GM10847 (cell line): Measurements from ENCODE around the gene SLC22A3.

Source experiments
- POLR2A ChIP-seq: IDR thresholded peaks from 2 replicates; pipeline ENCODE4 v1.6.1; 2011; ENCODE audit not compliant: insufficient read length; ENCODE audit errors: extremely low read depth

Gene SLC22A3

GRCh38 chr6:160386869-160387530, 38.8 kb downstream of the SLC22A3 start:
- no peak for TF ChIP-seq POLR2A

- no peak for TF ChIP-seq POLR2A
Observed at GRCh38 chr6:160387916-160388643, 39.9 kb downstream of the SLC22A3 start.

- no peak for TF ChIP-seq POLR2A
Observed at GRCh38 chr6:160388922-160389321, 40.7 kb downstream of the SLC22A3 start.

GRCh38 chr6:160391419-160392116, 43.4 kb downstream of the SLC22A3 start:
- no peak for TF ChIP-seq POLR2A

- TF ChIP-seq POLR2A, result no peak
Observed at GRCh38 chr6:160393891-160394653, 45.9 kb downstream of the SLC22A3 start.

- TF ChIP-seq POLR2A, result no peak
Observed at GRCh38 chr6:160394654-160395035, 46.5 kb downstream of the SLC22A3 start.

- no peak for TF ChIP-seq POLR2A
Observed at GRCh38 chr6:160395187-160395586, 47.0 kb downstream of the SLC22A3 start.

- TF ChIP-seq POLR2A, result no peak
Observed at GRCh38 chr6:160396292-160396691, 48.1 kb downstream of the SLC22A3 start.

GRCh38 chr6:160398674-160399271, 50.6 kb downstream of the SLC22A3 start:
- TF ChIP-seq POLR2A, result no peak

- TF ChIP-seq POLR2A, result no peak
Observed at GRCh38 chr6:160400446-160400845, 52.3 kb downstream of the SLC22A3 start.

GRCh38 chr6:160408528-160408927, 60.4 kb downstream of the SLC22A3 start:
- TF ChIP-seq POLR2A, result no peak

GRCh38 chr6:160412993-160413392, 64.8 kb downstream of the SLC22A3 start:
- no peak for TF ChIP-seq POLR2A

GRCh38 chr6:160417146-160417545, 69.0 kb downstream of the SLC22A3 start:
- no peak for TF ChIP-seq POLR2A

GRCh38 chr6:160417550-160417949, 69.4 kb downstream of the SLC22A3 start:
- no peak for TF ChIP-seq POLR2A

GRCh38 chr6:160418370-160418769, 70.2 kb downstream of the SLC22A3 start:
- no peak for TF ChIP-seq POLR2A

- TF ChIP-seq POLR2A, result no peak
Observed at GRCh38 chr6:160419488-160419887, 71.3 kb downstream of the SLC22A3 start.
